SHP77 (cell line): ENCODE measurements around the gene MRFAP1.
"Not testable (repeated sequence)": the region's sequence is repeated elsewhere in the genome, so short reads cannot be mapped to it uniquely, and the experiment has no call there.

Experiments
- DNase-seq, 2 experiments: peaks; one replicate each; lab custom pipeline; 2025; lab: John Stamatoyannopoulos, UW

Gene MRFAP1

DNA sequence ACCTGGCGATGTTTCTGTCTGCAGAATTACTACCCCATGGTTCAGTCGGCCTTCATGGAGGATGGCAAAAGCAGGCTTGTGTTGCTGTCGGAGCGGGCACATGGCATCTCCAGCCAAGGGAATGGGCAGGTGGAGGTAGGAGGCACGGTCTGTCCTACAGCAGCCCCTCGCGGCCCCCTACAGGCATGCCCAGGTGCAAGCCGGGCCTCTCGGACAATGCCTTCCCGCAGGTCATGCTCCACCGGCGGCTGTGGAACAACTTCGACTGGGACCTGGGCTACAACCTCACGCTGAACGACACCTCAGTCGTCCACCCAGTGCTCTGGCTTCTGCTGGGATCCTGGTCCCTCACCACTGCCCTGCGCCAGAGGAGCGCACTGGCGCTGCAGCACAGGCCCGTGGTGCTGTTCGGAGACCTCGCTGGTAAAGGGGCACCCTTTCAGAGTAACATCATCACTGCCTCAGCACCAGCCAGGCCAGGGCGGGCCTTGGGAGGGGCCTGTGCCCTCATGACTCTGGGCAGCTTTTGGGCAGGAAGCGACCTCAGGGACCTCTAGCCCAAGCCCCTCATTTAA, 29.5 kb upstream of the MRFAP1 start:
- no peak for DNase-seq

- no peak for DNase-seq
These were observed 27.4 kb upstream of the MRFAP1 start for GRCh38 chr4:6612961-6613675.

DNA sequence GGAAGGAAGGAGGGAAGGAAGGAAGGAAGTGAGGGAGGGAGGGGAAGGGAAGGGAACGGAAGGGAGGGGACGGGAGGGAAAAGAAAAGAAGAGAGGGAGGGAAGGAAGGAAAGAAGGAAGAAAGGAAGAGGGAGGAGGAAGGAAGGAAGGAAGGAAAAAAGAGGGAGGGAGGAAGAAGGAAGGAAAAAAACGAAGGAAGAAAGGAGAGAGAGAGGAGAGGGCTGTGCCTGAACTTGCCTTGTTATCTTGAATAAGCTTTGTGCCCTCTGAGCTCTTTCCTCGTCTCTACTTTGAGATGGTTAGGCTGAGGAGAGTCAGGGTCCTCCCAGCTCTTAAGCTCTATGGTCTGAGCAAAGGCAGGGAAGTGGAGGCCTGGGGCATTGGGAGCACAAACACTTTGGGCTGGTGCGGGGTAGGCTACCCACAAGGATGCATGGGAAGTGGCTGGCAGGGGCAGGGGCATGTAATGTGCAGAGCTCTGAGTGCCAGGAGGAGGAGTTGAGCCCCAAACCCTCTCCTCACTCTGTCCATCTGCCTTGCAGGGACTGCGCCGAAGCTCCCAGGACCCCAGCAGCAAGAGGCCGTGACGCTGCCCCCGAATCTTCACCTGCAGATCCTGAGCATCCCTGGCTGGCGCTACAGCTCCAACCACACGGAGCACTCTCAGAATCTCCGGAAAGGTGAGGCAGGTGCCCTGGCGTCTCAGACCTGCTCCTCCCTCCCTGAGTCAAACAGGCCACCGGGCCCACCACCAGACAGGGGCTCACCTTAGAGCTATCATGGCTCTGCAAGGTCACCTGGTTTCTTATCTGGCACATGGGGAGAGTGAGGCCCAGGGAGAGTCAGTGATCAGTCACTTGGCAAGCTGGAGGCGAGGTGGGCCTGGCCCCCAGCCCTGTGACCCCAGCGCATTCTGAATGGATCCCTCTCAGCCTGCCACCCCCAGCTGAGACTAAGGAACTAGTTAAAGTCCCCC, 26.5 kb upstream of the MRFAP1 start:
- no peak for DNase-seq

DNA sequence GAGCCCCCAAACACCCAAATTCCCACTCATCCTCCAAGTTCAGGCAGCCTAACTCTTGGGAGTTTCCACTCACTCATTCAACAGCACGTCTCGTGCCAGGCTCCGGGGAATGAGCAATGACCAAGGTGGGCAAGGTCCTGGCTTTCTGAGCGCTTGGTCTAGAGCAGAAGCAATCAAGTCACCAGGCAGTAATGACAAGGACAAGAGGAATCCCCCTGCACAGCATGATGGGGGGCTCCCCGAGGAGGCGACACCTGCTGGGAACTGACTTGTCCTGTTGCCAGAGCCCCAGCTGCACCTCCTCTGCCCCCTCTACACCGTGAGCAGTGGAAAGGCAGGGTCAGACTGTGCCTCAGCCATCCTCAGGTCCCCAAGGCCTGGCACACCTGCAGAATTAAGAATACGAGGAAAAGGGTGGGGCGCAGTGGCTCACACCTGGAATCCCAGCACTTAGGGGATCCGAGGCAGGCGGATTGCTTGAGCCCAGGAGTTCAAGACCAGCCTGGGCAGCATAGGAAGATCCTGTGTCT, 25.7 kb upstream of the MRFAP1 start:
- DNase-seq, result no peak

DNA sequence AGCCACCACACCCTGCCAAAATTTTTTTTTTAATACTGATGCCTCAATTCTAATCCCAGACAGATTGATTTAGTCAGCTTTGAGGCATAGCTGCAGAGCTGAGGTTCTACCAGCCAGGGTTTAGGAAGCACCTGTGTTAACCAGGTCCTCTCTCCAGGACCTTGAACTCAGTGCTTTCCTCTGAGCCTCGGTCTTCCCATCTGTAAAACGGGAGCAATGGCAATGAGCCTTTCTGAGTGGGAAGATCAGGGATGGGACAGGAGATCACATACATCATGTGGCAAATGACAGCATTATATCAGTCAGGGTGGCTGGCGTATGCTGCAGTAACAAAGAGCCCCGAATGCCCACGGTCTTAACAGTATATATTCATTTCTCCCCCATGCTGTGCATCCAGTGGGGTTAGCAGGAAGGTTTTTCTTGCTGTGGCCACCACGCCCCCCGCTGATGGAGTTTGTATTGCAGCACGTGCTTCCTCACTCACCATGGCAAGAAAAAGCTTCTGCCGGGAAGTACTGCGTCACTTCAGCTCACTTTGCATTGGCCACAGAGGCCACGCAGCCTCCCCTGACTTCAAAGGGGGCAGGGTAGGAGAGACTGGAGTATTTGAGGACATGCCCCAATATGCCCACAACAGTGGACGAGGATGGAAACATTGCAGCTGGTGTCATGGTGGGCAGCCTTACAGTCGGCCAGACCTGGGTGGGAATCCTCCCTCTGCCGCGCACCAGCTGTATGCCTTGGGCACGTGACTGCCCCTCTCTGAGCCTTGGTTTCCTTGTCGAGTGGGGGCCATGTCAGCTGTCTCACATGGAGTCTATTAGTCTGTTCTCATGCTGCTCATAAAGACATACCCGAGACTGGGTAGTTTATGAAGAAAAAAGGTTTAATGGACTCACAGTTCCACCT, 24.1 kb upstream of the MRFAP1 start:
- DNase-seq, result no peak

GRCh38 chr4:6617246-6617645, 23.2 kb upstream of the MRFAP1 start:
- DNase-seq, result no peak

GRCh38 chr4:6618386-6619115, 21.9 kb upstream of the MRFAP1 start:
- DNase-seq, result no peak

GRCh38 chr4:6619116-6619465, 21.4 kb upstream of the MRFAP1 start:
- DNase-seq, result no peak

DNA sequence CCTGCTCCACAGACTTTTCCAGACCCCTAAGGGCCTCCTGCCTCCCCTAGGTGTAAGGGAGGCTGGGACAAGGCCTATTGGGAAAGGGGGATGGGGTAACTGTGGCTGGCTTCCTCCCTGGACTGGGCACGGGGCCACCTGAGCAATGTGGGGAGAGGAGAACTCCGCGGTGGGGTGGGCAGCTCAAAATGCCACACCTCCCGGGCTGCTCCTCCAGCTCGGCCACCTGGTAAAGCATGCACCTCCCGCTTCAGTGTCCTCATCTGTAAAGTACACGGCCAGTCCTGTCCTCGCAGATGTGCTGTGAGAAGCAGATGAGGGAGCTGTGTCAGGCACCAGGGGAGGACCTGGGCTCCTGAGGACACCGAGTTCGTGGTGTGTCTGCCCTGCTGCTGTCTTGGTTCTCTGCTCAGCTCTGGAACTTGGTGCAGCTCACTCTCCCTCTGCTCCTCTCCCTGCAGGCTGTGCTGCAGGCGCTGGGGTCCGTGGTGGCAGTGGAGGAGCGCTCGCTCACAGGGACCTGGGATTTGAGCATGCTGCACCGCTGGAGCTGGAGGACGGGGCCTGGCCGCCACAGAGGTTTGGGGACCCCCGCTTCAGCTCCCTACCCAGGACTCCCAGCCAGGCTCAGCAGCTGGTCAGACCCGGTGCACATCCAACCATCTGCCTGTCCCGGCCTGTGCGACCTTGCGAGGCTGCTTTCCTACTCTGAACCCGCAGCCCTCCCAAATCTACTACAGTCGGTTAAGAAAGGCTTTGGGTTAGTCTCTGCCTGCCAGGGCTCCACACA, 20.8 kb upstream of the MRFAP1 start:
- DNase-seq, result no peak

GRCh38 chr4:6620296-6620695, 20.2 kb upstream of the MRFAP1 start:
- no peak for DNase-seq

- no peak for DNase-seq
These were observed 19.5 kb upstream of the MRFAP1 start for GRCh38 chr4:6620891-6621555.

DNA sequence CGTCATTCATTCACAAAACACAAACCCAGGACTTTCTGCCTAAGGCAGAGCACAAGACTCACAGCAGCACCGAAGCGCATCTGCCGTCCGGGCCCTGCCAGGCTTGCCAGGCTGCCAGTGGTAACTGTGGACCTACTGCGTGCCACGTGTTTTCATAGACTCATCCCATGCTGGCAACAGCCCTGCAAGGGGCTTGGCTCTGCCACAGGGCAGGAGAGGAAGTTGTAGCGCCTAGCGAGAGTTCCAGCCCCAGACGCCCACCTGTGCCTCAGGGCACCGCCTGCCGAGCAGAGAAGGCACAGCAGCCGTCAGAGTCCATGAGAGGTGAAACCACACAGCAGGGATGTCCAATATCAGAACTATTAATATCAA, 18.9 kb upstream of the MRFAP1 start:
- no peak for DNase-seq

DNA sequence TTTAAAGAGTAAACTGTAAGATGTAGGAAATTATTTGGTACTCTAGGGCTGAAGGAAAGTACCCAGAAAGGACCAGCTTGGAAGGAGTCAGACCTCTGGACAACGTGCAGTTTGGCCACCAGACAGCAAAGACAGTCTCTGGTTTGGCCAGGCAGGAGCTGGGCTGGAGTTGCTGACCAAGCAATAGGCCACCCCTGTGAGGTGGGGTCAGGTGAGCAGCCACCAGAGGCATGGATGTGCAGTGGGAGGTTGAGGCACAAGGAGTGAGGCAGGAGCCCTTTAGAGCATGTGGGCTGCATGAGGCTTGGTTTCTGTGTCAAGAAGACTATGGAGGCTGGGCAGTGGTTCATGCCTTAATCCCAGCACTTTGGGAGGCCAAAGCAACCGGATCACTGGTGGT, 17.7 kb upstream of the MRFAP1 start:
- no peak for DNase-seq

DNA sequence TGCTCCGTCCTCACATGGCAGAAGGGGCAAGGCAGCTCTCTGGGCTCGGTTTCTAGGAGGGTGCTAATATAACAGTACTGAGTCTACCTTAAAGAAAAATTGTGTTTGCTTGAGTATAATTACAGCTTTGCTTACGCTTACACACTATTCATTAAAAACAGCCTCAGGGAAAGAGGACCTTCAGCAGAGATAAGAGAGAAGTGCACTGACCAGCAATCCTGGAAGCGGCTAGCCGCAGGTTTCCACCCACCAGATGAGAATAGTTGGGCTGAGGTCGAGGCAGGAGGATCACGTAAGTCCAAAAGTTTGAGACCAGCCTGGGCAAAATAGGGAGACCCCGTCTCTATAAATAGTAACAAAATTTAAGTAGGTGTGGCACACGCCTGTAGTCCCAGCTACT, 15.2 kb upstream of the MRFAP1 start:
- DNase-seq, result no peak

DNA sequence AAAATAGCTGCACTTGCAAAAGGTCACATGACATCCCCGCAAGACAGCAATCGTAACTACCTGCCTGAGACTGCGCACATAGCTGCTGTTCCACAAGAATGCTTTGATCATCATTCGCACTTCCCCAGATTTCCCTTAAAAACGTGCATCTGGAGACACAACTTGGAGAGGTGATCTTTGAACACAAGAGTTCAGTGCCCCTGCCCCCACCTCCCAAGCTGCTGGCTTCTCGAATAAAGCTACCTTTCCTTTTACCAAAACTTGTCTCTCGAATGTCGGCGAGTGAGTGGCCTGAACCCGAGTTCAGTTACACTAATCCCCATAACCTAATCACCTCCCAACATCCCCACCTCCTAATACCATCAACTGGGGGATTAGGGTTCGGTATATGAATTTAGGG, 14.4 kb upstream of the MRFAP1 start:
- no peak for DNase-seq

DNA sequence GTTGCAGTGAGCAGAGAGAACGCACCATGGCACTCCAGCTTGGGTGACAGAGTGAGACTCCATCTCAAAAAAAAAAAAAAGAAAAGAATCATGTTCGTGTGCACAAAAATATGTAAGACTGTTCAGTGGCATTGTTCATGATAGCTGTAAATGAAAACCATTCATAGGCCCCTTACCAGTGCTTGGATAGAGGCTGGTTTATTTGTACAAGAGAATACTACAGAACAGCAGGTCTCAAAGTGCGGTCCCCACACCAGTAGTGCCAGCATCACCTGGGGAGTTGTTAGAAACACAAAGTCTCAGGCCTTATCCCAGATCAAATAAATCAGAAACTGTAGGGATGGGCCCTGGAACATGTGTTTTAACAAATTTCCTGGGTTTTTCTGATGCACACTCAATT, 12.7 kb upstream of the MRFAP1 start:
- no peak for DNase-seq

GRCh38 chr4:6628484-6628883, 12.0 kb upstream of the MRFAP1 start:
- DNase-seq, result not testable (repeated sequence)

DNA sequence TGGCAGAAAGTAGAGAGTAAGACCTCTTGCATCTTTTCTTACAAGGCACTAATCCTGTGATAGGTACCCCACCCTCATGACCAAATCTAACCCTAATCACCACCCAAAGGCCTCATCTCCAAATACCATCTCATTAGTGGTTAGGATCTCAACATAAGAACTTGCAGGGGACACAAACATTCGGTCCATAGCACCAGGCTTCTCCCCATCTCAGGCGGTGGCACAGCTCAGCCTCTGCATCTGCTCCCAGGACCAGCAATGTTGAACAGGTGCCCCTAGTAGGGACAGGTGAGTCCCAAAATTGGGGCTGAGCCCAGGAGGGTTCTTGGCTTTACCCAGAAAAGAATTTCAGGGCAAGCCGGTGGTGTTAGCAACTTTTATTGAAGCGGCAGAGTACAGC, 8.4 kb upstream of the MRFAP1 start:
- no peak for DNase-seq

DNA sequence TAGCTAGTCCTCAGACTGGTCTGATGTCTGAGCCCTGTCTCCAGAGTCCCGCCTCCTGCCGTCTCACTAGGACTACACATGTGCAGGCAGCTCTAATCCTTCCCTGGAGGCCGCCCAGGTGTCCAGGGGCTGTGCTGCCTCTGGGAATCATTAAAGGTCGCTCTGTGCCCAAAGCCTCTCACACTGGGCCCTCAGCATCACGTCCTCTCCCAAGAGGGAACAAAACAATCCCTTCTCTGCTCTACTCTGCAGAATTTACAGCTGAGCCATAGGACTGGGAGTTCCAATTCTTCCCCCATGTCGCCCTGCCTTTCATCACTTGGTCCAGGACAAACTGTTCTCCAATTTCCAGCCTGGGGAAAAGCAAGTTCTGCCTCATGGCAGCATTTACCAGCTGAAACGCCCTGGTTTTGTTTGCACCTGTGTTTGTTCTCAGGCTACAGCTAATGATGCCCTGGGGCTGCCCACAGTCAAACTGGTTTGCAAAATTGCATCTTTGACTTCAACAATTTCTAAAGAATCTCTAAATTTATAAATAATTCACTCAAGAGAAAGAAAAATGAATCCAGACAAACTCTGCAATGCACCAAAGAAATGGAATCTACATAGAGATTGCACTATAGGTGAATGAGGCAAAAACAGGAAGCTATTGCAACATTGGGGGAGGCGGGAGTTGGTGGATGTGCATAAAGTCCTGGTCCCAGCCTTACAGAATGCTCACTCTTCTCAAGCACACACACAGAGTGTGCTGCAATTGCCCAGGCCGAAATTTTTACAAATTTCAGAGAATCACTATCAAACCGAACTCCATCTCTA, 7.2 kb upstream of the MRFAP1 start:
- DNase-seq, result peak in 1 of 2 experiments; percentile 24
